ENCODE results near the gene VMP1.
A peak's percentile ranks its signal among the peaks of the same experiment; 100 is the strongest.

Gene VMP1

DNA sequence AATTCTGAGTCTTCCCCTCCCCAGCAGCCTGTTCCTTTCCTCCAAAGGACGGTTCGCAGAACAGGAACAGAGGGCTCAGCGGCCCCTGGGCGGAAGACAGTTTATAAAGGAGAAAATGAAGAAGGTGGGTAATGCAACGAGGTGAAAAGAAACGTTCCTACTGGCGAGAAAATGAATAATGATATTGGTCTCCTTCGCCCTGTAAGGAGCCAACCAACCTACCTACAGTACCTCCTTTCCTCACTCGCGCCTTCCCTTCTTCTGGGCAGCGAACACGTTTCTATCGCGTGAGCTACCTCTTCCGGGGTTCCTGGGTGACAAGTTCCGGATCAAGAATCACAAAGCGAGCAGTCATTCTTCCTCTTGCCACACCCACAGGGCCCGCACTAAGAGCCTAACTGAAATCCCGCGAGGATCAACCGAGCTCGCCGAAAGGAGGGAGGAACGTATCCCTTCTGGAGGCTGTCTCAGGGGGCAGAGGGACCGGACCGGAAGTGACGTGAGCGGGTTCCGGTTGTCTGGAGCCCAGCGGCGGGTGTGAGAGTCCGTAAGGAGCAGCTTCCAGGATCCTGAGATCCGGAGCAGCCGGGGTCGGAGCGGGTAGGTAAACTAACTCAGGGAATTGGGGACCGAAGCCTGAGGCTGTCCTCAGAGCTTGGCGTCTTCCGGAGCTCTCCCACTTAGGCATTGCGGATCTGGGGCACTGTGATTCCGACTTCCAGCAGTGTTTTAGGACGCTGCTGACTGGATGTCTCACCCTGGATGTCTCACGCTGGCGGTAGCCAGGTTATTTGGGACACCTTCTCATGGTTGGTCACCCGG is at the start of gene VMP1, which contains the start of gene PTRH2:
VMP1 (plus strand) TSS at position 506 of the 822 bp plus-strand sequence. CDS start 23,793 bp downstream, outside the sequence.
PTRH2 (minus strand) TSS at position 282 of the 822 bp plus-strand sequence. CDS start 9,452 bp downstream, outside the sequence.
- peak; percentile 82 to 94 (median 88) for DNase-seq (ENCODE audit: low read depth in 4 of 4, low spot score in 1 of 4)

- DNase-seq (ENCODE audit: low read depth in 4 of 4, low spot score in 1 of 4): no peak
These were observed 41.2 kb upstream of the VMP1 start for GRCh38 chr17:59666235-59666634.

- no peak for DNase-seq (ENCODE audit: low read depth in 4 of 4, low spot score in 1 of 4)
These were observed 38.6 kb upstream of the VMP1 start for GRCh38 chr17:59668816-59669215.

DNA sequence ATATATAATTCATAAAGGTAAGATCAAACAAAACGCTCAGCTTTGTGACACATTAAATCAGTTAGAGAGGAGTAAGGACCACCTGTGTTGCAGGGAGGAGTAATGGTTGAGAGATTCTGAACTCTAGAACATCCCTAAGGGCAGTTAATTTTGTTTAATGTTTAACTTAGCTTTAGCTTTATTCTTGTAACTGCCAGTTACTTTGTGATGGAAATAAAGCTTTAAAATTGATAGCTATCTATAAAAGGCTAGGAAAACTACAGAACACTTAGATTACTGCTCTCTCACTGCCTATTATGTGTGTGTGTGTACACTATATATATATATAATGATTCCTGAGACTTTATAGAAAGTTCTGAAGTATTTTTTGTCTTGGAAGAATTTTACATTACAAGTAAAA is 38.0 kb upstream of the VMP1 start:
- DNase-seq (ENCODE audit: low read depth in 4 of 4, low spot score in 1 of 4): no peak

- DNase-seq (ENCODE audit: low read depth in 4 of 4, low spot score in 1 of 4): no peak
These were observed 37.5 kb upstream of the VMP1 start for GRCh38 chr17:59669944-59670343.

GRCh38 chr17:59671386-59671785 is 36.1 kb upstream of the VMP1 start:
- no peak for DNase-seq (ENCODE audit: low read depth in 4 of 4, low spot score in 1 of 4)

DNA sequence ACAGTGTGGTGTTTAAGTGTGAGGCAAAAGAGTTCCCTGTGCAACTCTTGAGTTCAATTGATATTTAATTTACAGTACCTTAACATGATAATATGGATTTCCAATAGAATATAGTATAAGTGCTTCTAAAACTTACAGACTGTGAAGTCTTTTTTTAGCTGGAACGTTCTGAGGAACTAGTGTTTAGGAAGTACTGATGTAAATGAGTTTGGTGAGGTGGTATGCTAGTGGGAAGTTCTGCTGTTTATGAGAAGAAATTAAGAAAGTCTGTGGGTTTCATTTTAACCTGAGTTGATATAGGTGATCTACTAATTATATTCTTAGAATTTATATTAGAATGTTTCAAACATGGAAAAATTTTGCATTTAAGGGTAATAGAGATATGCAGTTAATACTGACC is 32.2 kb upstream of the VMP1 start:
- DNase-seq (ENCODE audit: low read depth in 4 of 4, low spot score in 1 of 4): no peak

GRCh38 chr17:59676716-59677115 is 30.7 kb upstream of the VMP1 start:
- no peak for DNase-seq (ENCODE audit: low read depth in 4 of 4, low spot score in 1 of 4)

GRCh38 chr17:59678918-59679317 is 28.5 kb upstream of the VMP1 start:
- no peak for DNase-seq (ENCODE audit: low read depth in 4 of 4, low spot score in 1 of 4)

- no peak for DNase-seq (ENCODE audit: low read depth in 4 of 4, low spot score in 1 of 4)
These were observed 27.1 kb upstream of the VMP1 start for GRCh38 chr17:59680314-59680713.

DNA sequence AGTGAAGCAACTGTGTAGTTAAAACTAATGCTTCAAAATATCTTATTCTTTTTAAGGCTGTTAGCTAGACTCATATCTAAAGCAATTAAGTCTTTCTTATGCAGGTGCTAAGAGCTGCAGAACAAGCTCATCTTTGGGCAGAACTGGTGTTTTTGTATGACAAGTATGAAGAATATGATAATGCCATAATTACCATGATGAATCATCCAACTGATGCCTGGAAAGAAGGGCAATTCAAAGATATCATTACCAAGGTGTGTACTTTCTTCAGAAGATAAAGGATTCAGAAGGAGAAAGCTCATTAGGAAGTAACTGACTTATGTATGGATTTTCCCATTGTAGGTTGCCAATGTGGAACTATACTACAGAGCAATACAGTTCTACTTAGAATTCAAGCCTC is 24.2 kb upstream of the VMP1 start:
- DNase-seq (ENCODE audit: low read depth in 4 of 4, low spot score in 1 of 4): no peak

GRCh38 chr17:59684967-59685366 is 22.5 kb upstream of the VMP1 start:
- DNase-seq (ENCODE audit: low read depth in 4 of 4, low spot score in 1 of 4): no peak

- no peak for DNase-seq (ENCODE audit: low read depth in 4 of 4, low spot score in 1 of 4)
These were observed 19.4 kb upstream of the VMP1 start for GRCh38 chr17:59688008-59688407.

DNA sequence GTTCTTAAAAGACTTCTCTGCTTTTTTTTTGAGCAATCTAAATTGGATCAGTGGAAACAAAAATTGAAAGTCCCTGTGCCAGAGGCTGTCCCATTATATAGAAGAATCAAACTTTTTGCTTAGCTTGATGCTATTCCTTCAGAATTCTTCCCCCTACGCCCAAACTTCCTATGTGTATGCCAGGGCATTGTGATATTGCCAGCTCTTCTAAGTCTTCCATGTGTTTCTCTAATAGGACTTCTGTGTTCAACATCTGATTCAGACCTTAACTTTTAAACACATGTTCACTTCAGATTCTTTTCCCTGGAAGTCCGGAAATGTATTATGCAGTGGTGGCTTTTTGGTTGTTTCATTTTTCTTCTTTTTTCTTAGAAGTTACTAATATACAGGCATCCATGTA is 19.0 kb upstream of the VMP1 start:
- no peak for DNase-seq (ENCODE audit: low read depth in 4 of 4, low spot score in 1 of 4)

DNA sequence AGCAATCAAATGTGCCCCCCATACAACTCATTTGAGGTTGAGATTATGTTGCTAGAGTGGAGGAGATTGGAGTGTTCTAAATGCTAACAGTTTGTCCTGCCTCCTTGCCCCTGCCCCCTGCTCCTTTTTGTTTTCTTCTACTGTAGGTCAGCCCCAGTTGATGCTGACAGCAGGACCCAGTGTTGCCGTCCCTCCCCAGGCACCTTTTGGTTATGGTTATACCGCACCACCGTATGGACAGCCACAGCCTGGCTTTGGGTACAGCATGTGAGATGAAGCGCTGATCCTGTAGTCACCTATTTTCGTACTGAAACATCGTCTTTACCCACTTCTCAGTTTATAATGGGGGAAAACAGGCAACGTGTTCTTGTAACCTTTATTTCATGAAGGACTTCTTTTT is 13.9 kb upstream of the VMP1 start:
- DNase-seq (ENCODE audit: low read depth in 4 of 4, low spot score in 1 of 4): no peak

DNA sequence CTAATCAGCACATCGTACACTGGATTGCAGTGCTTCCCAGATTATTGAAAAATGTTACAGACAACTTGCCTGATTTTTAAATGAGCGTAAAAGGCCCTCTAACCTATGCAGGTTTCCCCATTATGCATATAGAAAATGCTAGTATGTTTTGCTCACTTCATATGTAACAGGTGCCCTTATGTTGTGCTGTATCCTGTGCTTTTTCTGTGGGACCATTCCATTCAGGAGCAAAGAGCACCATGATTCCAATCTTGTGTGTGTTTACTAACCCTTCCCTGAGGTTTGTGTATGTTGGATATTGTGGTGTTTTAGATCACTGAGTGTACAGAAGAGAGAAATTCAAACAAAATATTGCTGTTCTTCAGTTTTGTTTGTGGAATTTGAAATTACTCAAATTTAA is 13.1 kb upstream of the VMP1 start:
- DNase-seq (ENCODE audit: low read depth in 4 of 4, low spot score in 1 of 4): no peak

- DNase-seq (ENCODE audit: low read depth in 4 of 4, low spot score in 1 of 4): no peak
These were observed 11.3 kb upstream of the VMP1 start for GRCh38 chr17:59695945-59696681.

- no peak for DNase-seq (ENCODE audit: low read depth in 4 of 4, low spot score in 1 of 4)
These were observed 10.7 kb upstream of the VMP1 start for GRCh38 chr17:59696682-59697277.

DNA sequence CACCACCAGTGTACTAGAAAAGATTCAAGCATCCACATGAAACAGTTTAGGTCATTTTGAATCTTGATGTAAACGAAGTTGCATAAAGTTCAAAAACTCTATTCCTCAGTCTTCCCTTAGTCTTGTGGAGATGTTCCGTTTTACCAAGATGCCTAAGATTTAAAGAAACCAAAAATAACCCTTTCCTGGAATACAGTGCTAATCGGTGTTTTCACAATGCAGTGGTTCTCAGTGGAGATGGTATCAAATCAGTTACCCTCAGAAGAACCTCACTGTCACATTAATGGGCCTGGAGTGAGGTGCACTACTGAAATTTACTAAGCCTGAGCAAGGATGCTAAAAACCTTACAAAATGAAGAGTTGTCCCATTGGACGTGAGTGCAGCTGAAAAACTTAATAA is 9.3 kb upstream of the VMP1 start:
- no peak for DNase-seq (ENCODE audit: low read depth in 4 of 4, low spot score in 1 of 4)

- no peak for DNase-seq (ENCODE audit: low read depth in 4 of 4, low spot score in 1 of 4)
These were observed 8.2 kb upstream of the VMP1 start for GRCh38 chr17:59699218-59699617.

- no peak for DNase-seq (ENCODE audit: low read depth in 4 of 4, low spot score in 1 of 4)
These were observed 7.7 kb upstream of the VMP1 start for GRCh38 chr17:59699786-59700185.

- DNase-seq (ENCODE audit: low read depth in 4 of 4, low spot score in 1 of 4): no peak
These were observed 5.2 kb upstream of the VMP1 start for GRCh38 chr17:59702304-59702703.
